ENCODE results near the gene MIEF1.
"Not testable (repeated sequence)": the region's sequence is repeated elsewhere in the genome, so short reads cannot be mapped to it uniquely, and the experiment has no call there.

Gene MIEF1

GRCh38 chr22:39501644-39502108 lies 414 bp upstream of the MIEF1 start:
- no peak for DNase-seq
- H3K4me3 Mint-ChIP-seq = peak overlapping the region; percentile 78 to 85
- ATAC-seq (replicated peaks) = peak; percentile 39
- H3K27ac Mint-ChIP-seq = peak overlapping the region; percentile 66 to 87
- H3K9me3 Mint-ChIP-seq = no peaks in the 10 kb centered on the region
- H3K36me3 Mint-ChIP-seq (ENCODE audit: insufficient read depth) = peaks cover 33% of the 10 kb centered on the region
- no peaks in the 10 kb centered on the region for H3K27me3 Mint-ChIP-seq
- H3K4me1 Mint-ChIP-seq (ENCODE audit: low read depth in 2 of 2) = peaks cover 25 to 39% of the 10 kb centered on the region in 2 donors

GRCh38 chr22:39502789-39503409 lies 809 bp downstream of the MIEF1 start:
- Mint-ChIP-seq H3K4me3 (peak overlapping the region; percentile 78 to 85), H3K9me3 (no peaks in the 10 kb centered on the region), H3K27ac (peak overlapping the region; percentile 66 to 87), H3K4me1 (ENCODE audit: low read depth in 2 of 2) (peaks cover 27 to 42% of the 10 kb centered on the region in 2 donors), H3K36me3 (ENCODE audit: insufficient read depth) (peaks cover 38% of the 10 kb centered on the region), H3K27me3 (no peaks in the 10 kb centered on the region)
- no peak for ATAC-seq (replicated peaks)
- no peak for DNase-seq

- Mint-ChIP-seq H3K36me3 (ENCODE audit: insufficient read depth) (peaks cover 43% of the 10 kb centered on the region), H3K9me3 (no peaks in the 10 kb centered on the region), H3K4me3 (peak overlapping the region; percentile 78 to 85), H3K27ac (peak overlapping the region in 1 of 2 donors; percentile 30), H3K27me3 (no peaks in the 10 kb centered on the region), H3K4me1 (ENCODE audit: low read depth in 2 of 2) (peaks cover 32 to 48% of the 10 kb centered on the region in 2 donors)
- ATAC-seq (replicated peaks) = no peak
- no peak for DNase-seq
Observed at GRCh38 chr22:39503630-39504029, 1.5 kb downstream of the MIEF1 start.

- Mint-ChIP-seq H3K27ac (peak overlapping the region in 1 of 2 donors; percentile 30), H3K4me3 (peak overlapping the region; percentile 78 to 85), H3K9me3 (no peaks in the 10 kb centered on the region), H3K27me3 (no peaks in the 10 kb centered on the region), H3K4me1 (ENCODE audit: low read depth in 2 of 2) (peaks cover 33 to 50% of the 10 kb centered on the region in 2 donors), H3K36me3 (ENCODE audit: insufficient read depth) (peaks cover 44% of the 10 kb centered on the region)
- DNase-seq (no peak), ATAC-seq (replicated peaks) (no peak)
Observed at GRCh38 chr22:39504071-39504470, 2.0 kb downstream of the MIEF1 start.

GRCh38 chr22:39507021-39507420 lies 4.9 kb downstream of the MIEF1 start:
- H3K4me3 Mint-ChIP-seq; H3K27ac Mint-ChIP-seq; H3K27me3 Mint-ChIP-seq; H3K9me3 Mint-ChIP-seq; DNase-seq; ATAC-seq (replicated peaks): not testable (repeated sequence)
- H3K36me3 Mint-ChIP-seq (ENCODE audit: insufficient read depth) = peaks cover 56% of the 10 kb centered on the region
- peaks cover 32 to 52% of the 10 kb centered on the region in 2 donors for H3K4me1 Mint-ChIP-seq (ENCODE audit: low read depth in 2 of 2)

- Mint-ChIP-seq H3K9me3 (no peaks in the 10 kb centered on the region), H3K36me3 (ENCODE audit: insufficient read depth) (peaks cover 65% of the 10 kb centered on the region), H3K27ac (peak overlapping the region in 1 of 2 donors; percentile 52), H3K4me1 (ENCODE audit: low read depth in 2 of 2) (peaks cover 25 to 43% of the 10 kb centered on the region in 2 donors), H3K4me3 (no peak overlapping the region), H3K27me3 (no peaks in the 10 kb centered on the region)
- ATAC-seq (replicated peaks) (no peak), DNase-seq (no peak)
Observed at GRCh38 chr22:39508393-39508792, 6.3 kb downstream of the MIEF1 start.

- H3K4me3 Mint-ChIP-seq = no peak overlapping the region
- ATAC-seq (replicated peaks) = no peak
- peaks cover 20 to 27% of the 10 kb centered on the region in 2 donors for H3K4me1 Mint-ChIP-seq (ENCODE audit: low read depth in 2 of 2)
- H3K27ac Mint-ChIP-seq = no peak overlapping the region
- no peaks in the 10 kb centered on the region for H3K9me3 Mint-ChIP-seq
- H3K27me3 Mint-ChIP-seq = no peaks in the 10 kb centered on the region
- peaks cover 61% of the 10 kb centered on the region for H3K36me3 Mint-ChIP-seq (ENCODE audit: insufficient read depth)
- DNase-seq = no peak
Observed at GRCh38 chr22:39510529-39511149, 8.5 kb downstream of the MIEF1 start.

- Mint-ChIP-seq H3K4me3 (no peak overlapping the region), H3K4me1 (ENCODE audit: low read depth in 2 of 2) (peaks cover 19 to 27% of the 10 kb centered on the region in 2 donors), H3K27ac (no peak overlapping the region), H3K27me3 (no peaks in the 10 kb centered on the region), H3K9me3 (no peaks in the 10 kb centered on the region), H3K36me3 (ENCODE audit: insufficient read depth) (peaks cover 61% of the 10 kb centered on the region)
- DNase-seq (no peak), ATAC-seq (replicated peaks) (no peak)
Observed at GRCh38 chr22:39511226-39511625, 9.1 kb downstream of the MIEF1 start.

GRCh38 chr22:39512026-39512425 lies 9.9 kb downstream of the MIEF1 start:
- no peak for ATAC-seq (replicated peaks)
- H3K36me3 Mint-ChIP-seq (ENCODE audit: insufficient read depth) = peaks cover 57% of the 10 kb centered on the region

GRCh38 chr22:39513791-39514190 lies 11.7 kb downstream of the MIEF1 start:
- Mint-ChIP-seq H3K36me3 (ENCODE audit: insufficient read depth) (peaks cover 54% of the 10 kb centered on the region), H3K4me1 (ENCODE audit: low read depth in 2 of 2) (peaks cover 11 to 12% of the 10 kb centered on the region in 2 donors), H3K27me3 (no peaks in the 10 kb centered on the region), H3K4me3 (no peak overlapping the region), H3K9me3 (no peaks in the 10 kb centered on the region), H3K27ac (no peak overlapping the region)
- ATAC-seq (replicated peaks) = no peak
- DNase-seq = no peak

More at GRCh38 chr22:39512026-39512425, 9.9 kb downstream of the MIEF1 start:
- no peak for DNase-seq
- peaks cover 17 to 20% of the 10 kb centered on the region in 2 donors for H3K4me1 Mint-ChIP-seq (ENCODE audit: low read depth in 2 of 2)
- no peaks in the 10 kb centered on the region for H3K27me3 Mint-ChIP-seq
- H3K9me3 Mint-ChIP-seq = no peaks in the 10 kb centered on the region
- H3K4me3 Mint-ChIP-seq = no peak overlapping the region
- H3K27ac Mint-ChIP-seq = no peak overlapping the region

GRCh38 chr22:39514373-39514973 lies 12.4 kb downstream of the MIEF1 start:
- no peak overlapping the region for H3K27ac Mint-ChIP-seq
- peaks cover 58% of the 10 kb centered on the region for H3K36me3 Mint-ChIP-seq (ENCODE audit: insufficient read depth)
- no peak for ATAC-seq (replicated peaks)
- no peak overlapping the region for H3K4me3 Mint-ChIP-seq
- DNase-seq = peak in 2 of 3 experiments; percentile 40 to 53
- no peaks in the 10 kb centered on the region for H3K9me3 Mint-ChIP-seq
- H3K4me1 Mint-ChIP-seq (ENCODE audit: low read depth in 2 of 2) = peaks cover 8 to 12% of the 10 kb centered on the region in 2 donors
- no peaks in the 10 kb centered on the region for H3K27me3 Mint-ChIP-seq

GRCh38 chr22:39515266-39516050 lies 13.4 kb downstream of the MIEF1 start:
- H3K36me3 Mint-ChIP-seq (ENCODE audit: insufficient read depth) = peaks cover 63% of the 10 kb centered on the region
- no peak overlapping the region for H3K4me3 Mint-ChIP-seq
- no peaks in the 10 kb centered on the region for H3K27me3 Mint-ChIP-seq

GRCh38 chr22:39517470-39517869 lies 15.4 kb downstream of the MIEF1 start:
- H3K27ac Mint-ChIP-seq = no peak overlapping the region
- no peak overlapping the region for H3K4me3 Mint-ChIP-seq
- DNase-seq = no peak
- ATAC-seq (replicated peaks) = no peak
- H3K36me3 Mint-ChIP-seq (ENCODE audit: insufficient read depth) = peaks cover 68% of the 10 kb centered on the region
- no peaks in the 10 kb centered on the region for H3K9me3 Mint-ChIP-seq
- peaks cover 22% of the 10 kb centered on the region in 2 donors for H3K4me1 Mint-ChIP-seq (ENCODE audit: low read depth in 2 of 2)
- H3K27me3 Mint-ChIP-seq = no peaks in the 10 kb centered on the region

More at GRCh38 chr22:39515266-39516050, 13.4 kb downstream of the MIEF1 start:
- ATAC-seq (replicated peaks) (no peak), DNase-seq (no peak)
- Mint-ChIP-seq H3K9me3 (no peaks in the 10 kb centered on the region), H3K4me1 (ENCODE audit: low read depth in 2 of 2) (peaks cover 9 to 10% of the 10 kb centered on the region in 2 donors), H3K27ac (no peak overlapping the region)

All from effector memory CD8-positive, alpha-beta T cell (primary cell).